Fibroblast of pulmonary artery (primary cell): ENCODE data around the gene ALG12.

Experiments used
- DNase-seq: peaks from one replicate; pipeline ENCODE4 v3.0.0-alpha.2; 2010; ENCODE audit warnings: low read depth
- H3K4me3 ChIP-seq: replicated peaks from 2 replicates; pipeline ENCODE4 v1.5.1; 2011; ENCODE audit warnings: low read depth, mild to moderate bottlenecking, control low read depth, low read length, moderate library complexity
- CTCF ChIP-seq: IDR thresholded peaks from 2 replicates; pipeline ENCODE4 v1.5.1; 2011; ENCODE audit warnings: mild to moderate bottlenecking, control low read depth, low read length, inconsistent platforms; ENCODE audit errors: missing control alignments

The ALG12 gene

DNA sequence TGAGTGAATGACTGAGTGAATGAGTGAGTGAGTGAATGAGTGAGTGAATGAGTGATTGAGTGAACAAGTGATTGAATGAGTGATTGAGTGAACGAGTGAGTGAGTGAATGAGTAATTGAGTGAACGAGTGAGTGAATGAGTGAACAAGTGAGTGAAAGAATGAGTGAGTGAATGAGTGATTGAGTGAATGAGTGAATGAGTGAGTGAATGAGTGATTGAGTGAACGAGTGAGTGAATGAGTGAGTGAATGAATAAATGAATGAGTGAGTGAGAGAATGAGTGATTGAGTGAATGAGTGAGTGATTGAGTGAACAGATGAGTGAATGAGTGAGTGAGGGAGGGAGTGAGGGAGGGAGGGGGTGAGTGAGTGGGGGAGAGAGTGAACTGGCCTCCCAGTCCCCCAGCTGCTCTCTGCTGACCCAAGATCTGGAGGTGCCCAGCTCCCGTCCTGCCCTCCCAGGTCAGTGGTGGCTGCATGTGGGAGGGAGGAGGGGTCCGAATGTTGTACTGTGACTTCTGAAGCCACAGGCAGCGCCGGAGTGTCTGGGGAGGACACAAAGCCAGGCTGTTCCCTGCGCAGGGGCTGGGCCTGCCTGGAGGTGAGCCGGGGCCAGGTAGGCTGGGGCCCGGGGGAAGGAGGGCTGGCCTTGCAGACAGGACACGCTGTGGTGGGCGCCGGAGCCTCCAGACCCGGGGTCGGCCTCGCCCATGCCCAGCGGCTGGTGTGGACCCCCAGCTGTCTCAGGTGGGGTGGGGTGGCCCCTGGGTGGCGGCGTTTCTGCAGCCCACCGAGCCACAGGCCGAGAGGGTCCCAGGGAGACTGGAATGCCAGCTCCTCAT is 24.5 kb upstream of the ALG12 start:
- H3K4me3 ChIP-seq: no peak overlapping the region
- TF ChIP-seq CTCF: no peak
- no peak for DNase-seq

DNA sequence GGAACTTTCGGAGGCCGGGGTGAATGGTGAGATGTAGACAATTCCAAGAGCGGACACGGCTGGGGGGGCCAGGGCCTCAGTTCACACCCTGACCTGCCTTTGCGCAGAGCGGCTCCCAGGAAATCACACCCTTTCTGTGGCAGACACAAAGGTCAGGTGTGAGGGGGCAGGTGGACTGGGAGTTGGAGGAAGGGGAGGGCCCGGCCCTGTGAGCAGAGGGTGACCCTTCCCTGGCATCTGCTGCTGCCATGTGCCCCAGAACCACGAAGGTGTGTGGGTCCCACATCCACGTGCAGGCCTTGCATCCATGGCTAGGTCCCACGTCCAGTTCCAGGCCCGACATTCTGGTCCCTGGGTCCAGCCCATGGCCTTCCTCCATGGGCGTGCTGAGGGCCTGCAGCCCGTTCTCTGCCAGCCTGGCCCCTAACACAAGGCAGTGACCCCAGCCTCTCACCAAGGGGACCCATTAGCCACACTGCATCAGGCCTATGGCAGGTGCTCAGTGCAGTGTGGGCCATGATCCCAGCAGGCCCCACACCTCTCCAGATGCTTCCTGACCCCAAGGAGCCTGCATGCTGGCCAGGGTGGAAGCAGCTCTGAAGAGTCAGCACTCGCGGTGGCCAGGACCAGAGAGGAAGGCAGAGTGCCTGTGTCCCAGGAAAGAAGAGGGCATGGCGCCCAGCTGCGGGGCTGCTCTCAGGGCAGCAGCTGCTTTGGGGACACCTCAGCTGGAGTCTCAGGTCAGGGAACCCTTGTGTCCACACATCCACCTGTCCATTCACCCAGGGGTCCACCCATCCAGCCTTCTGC is 23.5 kb upstream of the ALG12 start:
- no peak for TF ChIP-seq CTCF
- DNase-seq: no peak
- H3K4me3 ChIP-seq: no peak overlapping the region

DNA sequence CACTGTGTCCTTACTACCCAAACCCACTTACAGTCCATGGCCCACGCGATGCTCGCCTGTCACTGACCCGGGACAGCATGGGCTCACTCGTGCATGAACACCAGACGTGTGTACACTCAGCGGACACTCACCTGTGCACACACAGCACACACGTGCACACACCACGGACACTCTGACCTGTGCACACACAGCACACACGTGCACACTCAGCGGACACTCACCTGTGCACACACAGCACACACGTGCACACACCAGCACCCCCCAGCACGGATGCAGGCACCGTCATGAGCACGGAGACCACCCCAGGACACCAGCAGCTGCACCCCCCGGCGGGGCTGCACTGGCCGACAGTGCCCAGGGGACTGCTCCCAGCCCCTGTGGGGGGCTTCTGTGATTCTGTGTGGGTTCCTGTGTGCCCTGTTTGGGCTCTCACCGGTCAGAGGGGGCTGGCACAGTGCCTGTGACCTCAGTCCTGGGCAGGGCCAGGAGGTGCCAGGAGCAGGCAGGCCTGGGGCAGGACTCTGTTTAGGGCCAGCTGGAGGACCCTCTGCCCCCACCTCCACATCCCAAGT is 20.4 kb upstream of the ALG12 start:
- DNase-seq: no peak
- no peak overlapping the region for H3K4me3 ChIP-seq
- TF ChIP-seq CTCF: no peak

DNA sequence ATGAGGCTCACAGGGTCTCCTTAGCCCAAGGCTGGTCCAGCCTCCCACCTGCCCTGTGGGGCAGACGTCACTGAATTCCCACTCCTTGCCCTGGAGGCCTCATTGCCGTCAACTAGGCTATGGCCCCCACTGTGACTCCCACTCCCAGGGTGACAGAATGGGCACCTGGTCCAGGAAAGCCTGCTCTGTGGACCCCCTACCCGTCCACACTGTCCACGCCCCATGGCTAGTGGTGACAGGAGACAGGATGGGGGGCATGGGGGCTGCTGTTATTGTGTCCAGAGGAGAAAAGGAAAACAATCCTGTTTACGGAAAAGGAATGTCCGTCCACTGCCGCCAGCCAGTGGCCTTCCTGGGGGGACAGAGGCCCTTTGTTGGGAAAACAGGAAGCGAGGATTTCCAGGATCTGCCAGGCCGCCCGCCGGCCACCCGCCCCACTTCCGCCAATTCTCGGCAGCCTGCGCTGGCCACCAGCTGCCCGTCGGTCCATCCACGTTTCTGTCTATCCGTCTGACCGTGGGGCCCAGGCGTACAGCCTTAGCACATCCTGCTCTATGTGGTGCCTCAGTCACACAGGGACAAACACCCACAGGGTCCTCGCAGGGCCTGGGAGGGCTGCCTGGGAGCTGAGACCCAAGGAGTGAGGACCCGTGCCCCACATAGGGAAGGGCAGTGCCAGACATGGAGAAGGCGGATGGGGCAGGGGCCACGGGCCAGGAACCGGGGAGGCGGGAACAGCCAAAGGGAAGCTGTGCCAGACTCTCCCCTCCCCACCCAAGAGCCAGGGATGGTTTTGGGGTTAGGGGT is 19.7 kb upstream of the ALG12 start:
- no peak overlapping the region for H3K4me3 ChIP-seq
- DNase-seq: no peak
- TF ChIP-seq CTCF: no peak

DNA sequence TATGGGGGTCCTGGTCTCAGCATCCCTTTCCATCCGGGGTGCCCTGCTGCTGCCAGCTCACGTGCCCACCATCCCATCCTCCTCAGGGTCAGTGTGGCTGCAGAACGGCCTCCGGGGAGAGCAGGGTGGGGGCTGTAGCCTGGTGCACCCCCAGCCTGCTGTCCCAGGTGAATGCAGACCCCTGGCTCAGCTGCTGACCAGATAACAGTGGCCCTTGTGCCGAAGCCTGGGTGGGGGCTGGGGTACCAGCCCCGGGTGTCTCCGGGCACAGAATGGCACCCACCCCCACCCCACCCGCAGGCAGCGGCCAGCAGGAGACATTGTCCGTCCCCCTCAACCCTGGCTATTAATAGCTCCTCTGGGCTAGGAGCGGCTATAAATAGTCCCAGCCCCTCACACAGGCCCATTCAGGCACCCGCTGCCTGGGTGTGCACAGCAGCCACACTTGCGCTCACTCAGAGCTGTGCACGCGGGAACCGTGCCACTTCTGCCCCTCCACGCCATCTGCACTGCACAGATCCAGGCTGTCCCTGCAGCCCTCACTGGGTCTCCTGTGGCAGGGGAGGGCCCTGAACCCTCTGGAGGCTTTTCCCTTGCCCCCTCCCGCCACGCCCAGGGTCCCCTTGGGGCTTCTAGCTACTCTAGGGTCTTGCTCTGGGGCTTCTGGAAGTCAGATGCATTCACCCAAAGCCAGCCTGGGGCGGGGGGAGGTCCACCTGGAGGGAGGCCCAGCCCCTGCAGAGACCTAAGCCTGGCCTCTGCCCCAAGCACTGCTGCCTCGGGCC is 18.9 kb upstream of the ALG12 start:
- TF ChIP-seq CTCF: no peak
- no peak for DNase-seq
- no peak overlapping the region for H3K4me3 ChIP-seq
